Measurements from ENCODE around the gene NYNRIN.

DNA sequence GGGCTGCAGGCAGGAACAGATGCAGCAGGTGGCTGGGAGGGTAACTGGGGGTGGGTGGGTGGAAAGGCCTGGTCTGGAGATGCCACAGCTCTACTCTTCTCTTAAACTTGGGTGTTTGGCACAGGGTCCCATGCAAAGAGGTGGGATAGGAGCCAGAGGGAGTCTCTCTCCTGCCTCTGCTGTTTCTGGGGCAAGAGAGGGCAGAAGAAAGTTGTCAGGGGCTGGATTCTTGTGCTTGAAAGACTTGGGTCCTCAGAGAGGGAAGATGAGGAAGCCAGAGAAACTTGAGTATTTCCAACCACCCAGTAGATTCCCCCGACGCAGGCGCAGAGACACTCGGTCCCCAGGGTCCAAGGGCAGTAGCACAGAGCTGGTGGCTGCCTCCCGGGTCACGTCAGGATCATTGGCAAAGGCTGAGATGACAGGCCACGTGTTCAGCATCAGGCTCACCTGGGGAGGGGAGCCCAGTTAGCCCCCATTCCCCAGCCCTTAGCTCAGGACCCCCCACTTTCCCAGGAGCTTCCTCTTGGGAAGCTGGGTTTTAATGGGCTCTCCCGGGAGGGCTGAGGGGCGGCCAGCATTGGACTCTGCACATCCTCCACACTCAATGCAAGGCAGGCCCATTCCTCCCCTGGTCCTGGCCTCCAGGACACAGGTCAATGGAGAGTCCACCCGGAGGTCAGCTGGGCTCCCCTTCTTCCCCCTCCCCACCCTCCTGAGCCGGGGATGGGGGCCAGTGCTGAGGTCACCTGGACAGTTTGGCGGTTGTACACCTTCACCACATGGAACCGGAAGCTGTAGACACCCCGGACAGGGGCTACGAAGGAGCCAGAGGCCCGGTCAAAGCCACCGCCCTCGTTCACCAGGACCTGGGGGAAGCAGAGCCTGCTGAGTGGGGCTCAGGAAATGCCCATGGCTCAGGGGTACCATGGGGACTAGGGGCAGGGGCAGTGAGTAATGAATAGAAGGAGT, 29.0 kb downstream of the NYNRIN start:
- no peak for TF ChIP-seq STAT3 (IDR thresholded peaks at IDR 0.05; ENCODE audit: low read depth, low read length)
- TF ChIP-seq TAF1 (IDR thresholded peaks at IDR 0.05; ENCODE audit: borderline replicate concordance, low read depth, low read length), result no peak
- no peak for TF ChIP-seq JUNB (IDR thresholded peaks at IDR 0.05)
- no peak for TF ChIP-seq EZH2 (IDR thresholded peaks at IDR 0.05; ENCODE audit: borderline replicate concordance, control insufficient read depth, low read depth, low read length)
- TF ChIP-seq IRF3 (IDR thresholded peaks at IDR 0.05), result no peak
- no peak for TF ChIP-seq CEBPB (IDR thresholded peaks at IDR 0.05; ENCODE audit: borderline replicate concordance in 1 of 2, low read depth in 2 of 2, low read length in 2 of 2)
- TF ChIP-seq, protein P1, sequence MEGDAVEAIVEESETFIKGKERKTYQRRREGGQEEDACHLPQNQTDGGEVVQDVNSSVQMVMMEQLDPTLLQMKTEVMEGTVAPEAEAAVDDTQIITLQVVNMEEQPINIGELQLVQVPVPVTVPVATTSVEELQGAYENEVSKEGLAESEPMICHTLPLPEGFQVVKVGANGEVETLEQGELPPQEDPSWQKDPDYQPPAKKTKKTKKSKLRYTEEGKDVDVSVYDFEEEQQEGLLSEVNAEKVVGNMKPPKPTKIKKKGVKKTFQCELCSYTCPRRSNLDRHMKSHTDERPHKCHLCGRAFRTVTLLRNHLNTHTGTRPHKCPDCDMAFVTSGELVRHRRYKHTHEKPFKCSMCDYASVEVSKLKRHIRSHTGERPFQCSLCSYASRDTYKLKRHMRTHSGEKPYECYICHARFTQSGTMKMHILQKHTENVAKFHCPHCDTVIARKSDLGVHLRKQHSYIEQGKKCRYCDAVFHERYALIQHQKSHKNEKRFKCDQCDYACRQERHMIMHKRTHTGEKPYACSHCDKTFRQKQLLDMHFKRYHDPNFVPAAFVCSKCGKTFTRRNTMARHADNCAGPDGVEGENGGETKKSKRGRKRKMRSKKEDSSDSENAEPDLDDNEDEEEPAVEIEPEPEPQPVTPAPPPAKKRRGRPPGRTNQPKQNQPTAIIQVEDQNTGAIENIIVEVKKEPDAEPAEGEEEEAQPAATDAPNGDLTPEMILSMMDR (IDR thresholded peaks at IDR 0.05 in 2 of 3, conservative IDR thresholded peaks at IDR 0.05 in 1 of 3; ENCODE audit: control insufficient read depth in 2 of 3, extremely low read depth in 1 of 3, insufficient read depth in 1 of 3, low read depth in 3 of 3, low read length in 3 of 3), result no peak
